Bone marrow (tissue), 2 donors: ENCODE measurements around the gene PTEN.
"Not testable (repeated sequence)": the region's sequence is repeated elsewhere in the genome, so short reads cannot be mapped to it uniquely, and the experiment has no call there.

Experiments
- DNase-seq, 2 donors: peaks; one replicate each; lab custom pipeline; 2025; lab: John Stamatoyannopoulos, UW

PTEN gene

DNA sequence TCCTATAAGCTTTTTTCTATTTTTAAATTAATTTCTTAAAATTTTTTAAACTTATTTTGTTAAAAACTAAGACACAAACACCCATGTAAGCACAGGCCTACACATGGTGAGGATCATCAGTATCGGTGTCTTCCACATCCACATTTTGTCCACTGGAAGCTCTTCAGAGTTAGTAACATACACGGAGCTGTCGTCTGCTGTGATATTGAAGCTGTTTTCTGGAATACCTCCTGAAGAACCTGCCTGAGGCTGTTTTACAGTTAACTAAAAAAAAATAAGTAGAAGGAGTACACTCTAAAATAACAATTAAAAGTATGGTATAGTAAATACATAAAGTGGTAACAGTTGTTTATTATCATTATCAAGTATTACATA is 17.8 kb upstream of the PTEN start:
- DNase-seq: no peak

DNA sequence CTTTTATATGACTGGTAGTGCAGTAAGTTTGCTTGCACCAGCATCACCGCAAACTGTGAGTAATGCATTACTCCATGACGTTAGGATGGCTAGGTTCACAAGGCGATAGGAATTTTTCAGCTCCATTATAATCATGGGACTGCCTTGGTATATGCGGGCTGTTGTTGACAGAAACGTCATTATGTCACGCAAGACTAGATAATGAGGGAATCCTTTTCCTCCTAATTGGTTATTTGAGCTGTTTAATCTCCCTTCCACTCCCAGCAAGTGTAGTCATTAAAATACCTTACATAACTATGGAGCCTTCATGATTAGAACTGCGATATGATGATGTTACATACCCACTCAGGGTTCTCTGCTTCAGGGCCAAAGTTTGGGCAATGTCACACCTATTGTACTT is 17.4 kb upstream of the PTEN start:
- DNase-seq: no peak

DNA sequence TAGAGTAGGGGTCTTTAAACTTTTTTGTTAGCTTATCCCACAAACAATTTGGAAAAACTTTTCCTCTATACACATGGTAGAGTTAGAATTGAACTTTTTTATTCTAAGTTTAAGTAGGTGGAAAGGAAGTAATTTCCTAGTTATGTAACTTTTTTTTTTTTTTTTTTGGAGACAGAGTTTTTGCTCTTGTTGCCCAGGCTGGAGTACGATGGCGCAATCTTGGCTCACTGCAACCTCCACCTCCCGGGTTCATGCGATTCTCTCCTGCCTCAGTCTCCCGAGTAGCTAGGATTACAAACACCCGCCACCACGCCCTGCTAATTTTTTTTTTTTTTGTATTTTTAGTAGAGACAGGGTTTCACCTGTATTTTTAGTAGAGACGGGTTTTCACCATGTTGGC is 16.7 kb upstream of the PTEN start:
- not testable (repeated sequence) for DNase-seq

DNA sequence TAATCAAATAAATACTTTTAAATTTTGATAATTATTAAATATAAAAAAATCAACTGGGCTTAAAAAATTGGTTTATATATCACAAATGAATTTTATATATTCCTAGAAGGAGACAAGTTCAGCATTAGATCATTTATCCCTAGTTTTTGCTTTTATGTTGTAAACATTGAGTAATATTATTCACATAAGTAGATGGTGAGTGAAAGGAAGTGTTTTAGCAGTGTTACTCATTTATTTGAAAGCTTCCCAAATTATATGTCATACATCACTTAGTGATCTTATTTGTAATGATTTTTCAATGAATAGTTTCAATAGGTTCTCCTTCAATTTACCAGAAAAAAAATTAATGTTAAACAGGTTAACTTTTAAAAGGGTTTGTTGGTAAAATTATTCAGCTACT is 15.9 kb upstream of the PTEN start:
- no peak for DNase-seq

DNA sequence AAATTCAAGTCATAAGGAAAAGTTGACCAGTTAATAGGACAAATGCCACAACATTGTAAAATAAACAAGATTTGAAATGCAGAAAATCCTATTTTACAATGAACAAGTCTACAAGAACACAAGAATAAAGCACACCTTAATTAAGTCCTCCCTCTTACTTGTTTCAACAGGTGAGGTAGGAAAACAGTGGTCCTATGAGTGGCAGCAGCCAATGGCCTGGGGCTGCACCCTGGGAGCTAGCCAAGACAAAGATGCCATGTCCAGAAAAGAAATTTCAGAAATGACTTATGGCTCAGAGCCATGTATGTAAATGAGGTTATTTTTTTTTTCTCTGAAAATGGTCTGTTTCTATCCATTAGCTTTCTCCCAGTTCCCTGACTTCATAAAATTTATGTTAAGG is 14.4 kb upstream of the PTEN start:
- no peak for DNase-seq

DNA sequence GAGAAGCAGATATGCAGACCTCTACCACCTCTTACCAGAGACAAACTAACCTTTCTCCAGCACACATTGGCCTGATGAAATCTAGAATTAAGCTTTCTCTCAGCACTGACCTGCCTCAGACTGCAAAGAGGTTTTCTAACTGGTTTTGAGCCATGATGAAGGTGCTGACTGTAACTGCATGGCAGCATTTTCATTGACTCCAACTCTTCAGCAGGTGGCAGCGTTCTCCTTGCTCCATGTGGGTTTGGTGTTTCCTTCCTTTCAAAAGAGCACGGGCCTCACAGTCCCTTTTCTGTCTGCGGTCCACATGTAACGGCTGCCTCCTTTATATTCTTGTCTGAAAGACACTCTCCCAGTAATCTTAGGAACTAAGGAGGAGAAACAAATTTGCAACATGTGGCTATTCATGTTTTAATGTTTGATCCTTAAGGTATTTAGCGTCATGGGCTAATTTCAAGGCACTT is 12.7 kb upstream of the PTEN start:
- DNase-seq: peak in 1 of 2 donors; percentile 71

DNA sequence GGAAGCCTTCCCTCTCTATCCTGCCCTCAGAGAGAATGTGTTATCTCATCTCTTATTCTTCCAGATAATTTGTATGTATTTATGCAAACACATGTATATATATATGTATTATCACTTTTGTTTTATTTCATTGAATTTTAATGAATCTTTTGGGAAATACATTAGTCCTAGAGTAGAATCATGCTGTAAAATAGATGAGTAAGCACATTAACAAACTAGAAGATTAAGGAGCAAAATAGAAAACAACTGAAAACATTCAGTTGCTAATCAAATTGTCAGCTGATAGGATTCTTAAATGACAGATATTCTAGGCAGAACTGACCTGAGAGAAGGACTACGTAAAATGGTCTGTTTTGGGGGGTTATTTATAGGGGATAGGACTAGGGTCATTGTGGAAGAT is 11.3 kb upstream of the PTEN start:
- no peak for DNase-seq

DNA sequence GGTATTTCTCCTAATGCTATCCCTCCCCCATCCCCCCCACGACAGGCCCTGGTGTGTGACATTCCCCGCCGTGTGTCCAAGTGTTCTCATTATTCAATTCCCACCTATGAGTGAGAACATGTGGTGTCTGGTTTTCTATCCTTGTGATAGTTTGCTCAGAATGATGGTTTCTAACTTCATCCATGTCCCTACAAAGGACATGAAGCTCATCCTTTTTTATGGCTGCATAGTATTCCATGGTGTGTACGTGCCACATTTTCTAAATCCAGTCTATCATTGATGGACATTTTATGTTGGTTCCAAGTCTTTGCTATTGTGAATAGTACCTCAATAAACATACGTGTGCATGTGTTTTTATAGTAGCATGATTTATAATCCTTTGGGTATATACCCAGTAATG is 8.2 kb upstream of the PTEN start:
- not testable (repeated sequence) for DNase-seq

DNA sequence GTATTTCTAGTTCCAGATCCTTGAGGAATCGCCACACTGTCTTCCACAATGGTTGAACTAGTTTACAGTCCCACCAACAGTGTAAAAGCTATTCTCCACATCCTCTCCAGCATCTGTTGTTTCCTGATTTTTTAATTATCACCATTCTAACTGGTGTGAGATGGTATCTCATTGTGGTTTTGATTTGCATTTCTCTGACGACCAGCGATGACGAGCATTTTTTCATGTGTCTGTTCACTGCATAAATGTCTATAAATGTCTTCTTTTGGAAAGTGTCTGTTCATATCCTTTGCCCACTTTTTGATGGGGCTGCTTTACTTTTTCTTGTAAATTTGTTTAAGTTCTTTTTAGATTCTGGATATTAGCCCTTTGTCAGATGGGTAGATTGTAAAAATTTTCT is 7.8 kb upstream of the PTEN start:
- DNase-seq: not testable (repeated sequence)

DNA sequence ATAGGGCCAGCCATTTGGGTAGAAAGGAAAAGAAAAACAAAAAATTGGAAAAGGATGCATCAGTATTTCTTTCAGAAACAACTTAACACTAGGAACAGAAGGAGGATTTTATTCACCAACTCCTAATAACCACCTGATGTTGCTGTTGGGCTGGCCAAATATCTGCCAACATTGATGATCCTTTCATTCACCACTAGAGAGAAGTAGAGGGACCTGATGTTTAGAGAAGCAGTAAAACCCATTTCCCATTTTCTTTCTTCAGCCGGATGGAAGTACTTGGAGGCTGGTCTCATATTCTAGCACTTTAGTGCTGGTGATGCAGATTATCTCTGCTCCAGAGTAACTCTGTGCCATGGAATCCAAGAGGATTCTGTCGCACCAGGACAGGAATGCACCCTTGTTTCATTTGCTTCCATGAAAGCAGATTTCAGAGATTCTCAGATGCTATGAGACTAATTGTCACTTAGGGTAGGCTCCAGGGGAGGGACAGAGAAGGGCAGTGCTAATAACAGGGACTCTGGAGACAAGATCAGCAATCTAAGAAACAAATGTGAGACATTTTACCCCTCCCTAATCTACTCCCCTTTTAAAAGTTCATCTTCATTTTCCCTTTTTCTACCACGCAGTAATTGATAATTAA is 3.1 kb upstream of the PTEN start:
- peak in 1 of 2 donors; percentile 82 for DNase-seq

DNA sequence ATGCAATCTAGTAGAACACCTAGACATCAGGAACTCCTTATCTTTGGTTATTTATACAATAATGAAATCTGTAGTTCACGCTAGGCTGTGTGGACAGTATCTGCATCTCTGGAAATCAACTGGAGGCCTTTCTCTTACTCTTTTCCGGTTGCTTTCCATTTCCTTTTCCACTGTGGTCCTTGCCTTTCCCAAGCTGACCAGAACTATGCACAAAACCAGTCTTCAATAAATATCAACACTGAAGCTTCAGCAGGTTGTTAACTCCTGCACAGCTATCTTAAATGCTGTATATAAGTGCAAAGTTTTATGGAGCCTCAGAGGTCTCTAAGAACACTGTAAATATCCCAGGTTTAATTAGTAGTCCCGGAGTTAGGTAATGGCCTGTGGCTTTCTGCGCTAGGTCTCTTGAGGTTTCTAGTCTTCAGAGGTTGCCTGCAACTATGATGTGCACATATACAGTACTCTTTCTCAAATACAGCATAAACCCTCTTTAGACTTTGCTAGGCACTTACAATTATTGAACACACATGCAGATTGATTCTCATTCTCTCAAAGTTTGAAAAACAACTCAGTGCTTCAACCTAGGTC is 2.5 kb upstream of the PTEN start:
- DNase-seq: no peak

DNA sequence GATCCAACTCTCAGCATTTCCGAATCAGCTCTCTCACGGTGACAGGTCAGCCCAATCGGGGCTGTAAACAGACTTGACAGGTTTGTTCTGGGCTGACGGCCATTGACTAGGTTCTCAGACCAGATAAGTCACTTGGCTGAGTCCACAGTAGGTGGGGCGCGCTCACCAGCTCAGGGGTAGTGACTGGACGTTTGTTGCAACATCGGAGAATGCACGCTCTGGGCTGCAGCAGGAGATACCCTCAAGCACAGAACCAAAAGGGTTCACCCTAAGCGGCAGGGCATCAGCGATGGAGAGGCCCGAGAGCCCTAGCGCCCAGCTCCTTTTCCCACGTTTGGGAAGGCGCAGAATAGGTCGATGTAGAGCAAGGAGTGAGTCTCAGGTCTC is 1.9 kb upstream of the PTEN start:
- DNase-seq: peak; percentile 62 to 90

DNA sequence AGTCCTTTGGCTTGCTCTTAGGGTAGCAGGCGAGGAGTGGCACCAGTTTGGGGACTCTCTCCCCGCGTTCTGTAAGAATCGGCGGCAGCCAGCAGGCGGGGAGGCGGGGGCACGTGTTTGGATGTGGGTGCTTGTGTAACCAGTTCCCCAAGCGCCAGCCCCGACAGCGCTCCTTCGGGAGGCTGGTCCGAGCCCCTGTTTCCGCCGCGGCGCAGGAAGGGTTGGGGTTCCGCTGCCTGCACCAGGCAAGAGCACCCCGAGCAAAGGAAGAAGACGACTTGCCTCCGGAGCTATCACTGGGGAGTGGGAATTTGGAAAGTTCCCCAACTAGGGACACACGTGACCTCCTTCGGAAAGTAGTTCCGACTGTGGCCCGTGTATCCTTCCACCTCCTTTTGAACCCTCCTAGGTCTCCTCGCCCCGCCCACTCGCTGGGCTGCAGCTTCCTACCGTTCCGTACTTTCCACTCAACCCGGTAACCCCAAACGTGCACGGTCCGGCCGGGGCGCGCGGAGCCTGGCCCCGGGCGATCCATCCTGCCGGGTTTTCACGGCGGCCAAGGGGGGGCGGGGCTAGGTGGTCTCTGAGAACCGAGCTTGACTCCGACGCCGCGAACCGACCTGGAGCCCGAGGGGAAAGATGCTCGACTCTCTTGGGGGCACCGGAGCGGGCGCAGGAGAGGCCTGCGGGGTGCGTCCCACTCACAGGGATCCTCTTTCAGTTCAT is 1.3 kb upstream of the PTEN start:
- peak; percentile 97 to 98 for DNase-seq

DNA sequence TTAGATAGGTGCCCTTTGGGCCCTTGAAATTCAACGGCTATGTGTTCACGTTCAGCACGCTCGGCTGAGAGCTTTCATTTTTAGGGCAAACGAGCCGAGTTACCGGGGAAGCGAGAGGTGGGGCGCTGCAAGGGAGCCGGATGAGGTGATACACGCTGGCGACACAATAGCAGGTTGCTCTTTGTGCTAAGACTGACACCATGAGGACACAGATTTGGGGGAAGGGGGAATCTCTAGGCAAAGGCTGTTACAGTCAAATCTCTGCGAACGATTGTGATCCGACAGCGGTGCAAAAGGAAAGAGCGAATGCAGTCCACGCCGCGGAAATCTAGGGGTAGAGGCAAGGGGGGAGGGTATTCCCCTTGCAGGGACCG is 759 bp upstream of the PTEN start:
- DNase-seq: no peak

DNA sequence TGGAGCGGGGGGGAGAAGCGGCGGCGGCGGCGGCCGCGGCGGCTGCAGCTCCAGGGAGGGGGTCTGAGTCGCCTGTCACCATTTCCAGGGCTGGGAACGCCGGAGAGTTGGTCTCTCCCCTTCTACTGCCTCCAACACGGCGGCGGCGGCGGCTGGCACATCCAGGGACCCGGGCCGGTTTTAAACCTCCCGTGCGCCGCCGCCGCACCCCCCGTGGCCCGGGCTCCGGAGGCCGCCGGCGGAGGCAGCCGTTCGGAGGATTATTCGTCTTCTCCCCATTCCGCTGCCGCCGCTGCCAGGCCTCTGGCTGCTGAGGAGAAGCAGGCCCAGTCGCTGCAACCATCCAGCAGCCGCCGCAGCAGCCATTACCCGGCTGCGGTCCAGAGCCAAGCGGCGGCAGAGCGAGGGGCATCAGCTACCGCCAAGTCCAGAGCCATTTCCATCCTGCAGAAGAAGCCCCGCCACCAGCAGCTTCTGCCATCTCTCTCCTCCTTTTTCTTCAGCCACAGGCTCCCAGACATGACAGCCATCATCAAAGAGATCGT is 598 bp downstream of the PTEN start:
- peak in 1 of 2 donors; percentile 42 for DNase-seq

DNA sequence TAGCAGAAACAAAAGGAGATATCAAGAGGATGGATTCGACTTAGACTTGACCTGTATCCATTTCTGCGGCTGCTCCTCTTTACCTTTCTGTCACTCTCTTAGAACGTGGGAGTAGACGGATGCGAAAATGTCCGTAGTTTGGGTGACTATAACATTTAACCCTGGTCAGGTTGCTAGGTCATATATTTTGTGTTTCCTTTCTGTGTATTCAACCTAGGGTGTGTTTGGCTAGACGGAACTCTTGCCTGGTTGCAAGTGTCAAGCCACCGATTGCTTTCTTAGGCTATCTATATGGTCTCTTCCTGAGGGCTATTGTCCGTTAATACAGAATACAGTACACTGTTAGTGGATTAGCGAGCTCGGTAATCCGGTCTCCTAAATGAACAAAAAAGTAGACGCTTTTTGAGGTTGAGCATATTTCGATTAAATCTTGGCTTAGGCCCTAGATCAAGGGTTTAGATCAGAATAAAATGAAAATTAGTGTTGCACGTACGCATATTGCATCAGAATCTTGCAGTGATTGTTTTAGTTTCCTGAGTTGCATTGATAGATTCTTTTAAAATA is 1.2 kb downstream of the PTEN start:
- DNase-seq: no peak

DNA sequence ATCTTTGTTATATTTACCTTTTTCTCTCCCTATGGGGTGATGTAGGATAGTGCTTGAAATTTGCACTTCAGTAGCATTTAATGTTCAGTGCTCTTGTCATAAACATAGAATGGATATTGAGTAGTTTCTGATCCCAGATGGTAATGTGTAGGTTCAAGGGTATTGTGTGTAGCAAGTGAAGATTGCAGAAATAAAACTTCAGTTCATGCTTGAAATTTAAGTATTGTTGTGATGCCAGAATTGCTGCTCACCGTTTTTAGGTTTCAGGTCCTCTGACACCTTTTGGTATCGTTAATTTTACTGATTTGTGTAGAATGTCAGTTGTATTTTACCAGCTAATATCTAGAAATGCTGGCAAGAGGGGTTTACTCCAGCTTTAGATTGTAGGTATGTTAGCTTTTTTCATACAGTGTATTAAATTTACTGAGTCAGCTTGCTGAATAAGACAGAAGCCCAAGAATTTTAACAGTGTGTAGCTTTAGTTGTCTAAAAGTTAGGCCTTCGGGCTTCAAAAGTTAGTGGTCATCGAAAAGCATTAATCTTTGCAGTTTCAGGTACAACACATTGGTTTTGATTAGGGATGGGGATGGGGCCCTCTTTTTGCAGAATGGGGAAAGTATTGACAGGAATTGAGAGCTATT is 1.9 kb downstream of the PTEN start:
- DNase-seq: no peak

DNA sequence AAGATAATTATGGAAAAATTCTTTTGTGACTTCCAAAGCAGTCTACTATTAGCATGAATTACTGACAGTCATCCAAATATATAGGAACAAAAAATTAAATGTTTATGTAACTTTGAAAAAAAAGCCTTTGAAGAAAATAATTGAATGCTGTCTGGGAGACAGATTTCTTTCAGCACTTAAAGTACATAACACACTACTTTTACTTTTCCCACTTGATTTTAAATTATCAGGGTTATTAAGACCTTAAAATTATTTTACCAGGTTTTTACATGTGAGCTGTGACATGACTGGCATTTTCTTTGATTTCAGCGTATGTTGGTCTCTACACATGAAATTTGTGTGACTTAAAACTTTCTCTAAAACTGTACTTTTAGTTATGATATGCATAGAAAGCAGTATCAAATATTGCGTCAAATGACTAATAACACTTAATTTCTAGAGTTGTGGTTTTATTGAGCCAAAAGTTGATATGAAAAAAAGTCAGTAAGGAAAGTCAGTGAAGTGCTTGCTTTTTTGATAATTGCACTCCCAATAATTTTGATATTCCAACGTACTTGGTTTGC is 3.1 kb downstream of the PTEN start:
- DNase-seq: no peak

DNA sequence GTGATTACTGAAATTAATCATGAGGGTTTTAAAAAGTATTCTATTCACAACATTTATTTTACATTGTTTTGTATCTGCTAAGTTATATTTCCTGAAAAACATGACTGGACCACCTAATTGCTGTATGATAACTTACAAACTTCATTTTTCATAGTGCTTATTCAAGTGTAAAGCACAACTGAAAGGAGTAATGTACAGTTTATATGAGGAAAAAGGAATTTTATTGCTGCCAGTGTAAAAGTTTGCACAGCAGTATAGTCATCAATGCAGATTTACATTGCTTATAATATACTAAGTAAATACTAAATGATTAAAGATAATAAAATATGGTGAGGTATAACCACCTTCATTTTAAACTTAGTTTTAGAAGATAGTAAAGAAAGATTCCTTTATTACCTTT is 4.0 kb downstream of the PTEN start:
- DNase-seq: no peak

DNA sequence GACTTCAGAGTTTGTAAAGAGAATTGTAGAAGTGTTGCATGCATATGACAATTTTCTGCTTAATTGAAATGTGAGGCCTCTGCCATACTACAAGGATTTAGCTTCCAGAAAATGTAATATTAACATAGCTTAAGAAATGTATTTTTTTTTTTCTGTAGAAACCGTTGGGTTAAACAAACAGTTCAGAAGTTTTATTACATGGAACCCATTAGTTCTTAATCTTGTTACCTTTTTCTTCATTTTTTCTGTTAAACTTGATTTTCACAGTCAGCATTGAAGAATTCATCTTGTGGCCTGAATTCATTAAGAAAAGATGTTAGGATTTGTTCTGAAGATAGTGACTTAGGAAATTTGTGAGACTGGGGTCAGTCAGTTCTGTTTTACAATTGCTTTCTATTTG is 4.9 kb downstream of the PTEN start:
- DNase-seq: no peak

DNA sequence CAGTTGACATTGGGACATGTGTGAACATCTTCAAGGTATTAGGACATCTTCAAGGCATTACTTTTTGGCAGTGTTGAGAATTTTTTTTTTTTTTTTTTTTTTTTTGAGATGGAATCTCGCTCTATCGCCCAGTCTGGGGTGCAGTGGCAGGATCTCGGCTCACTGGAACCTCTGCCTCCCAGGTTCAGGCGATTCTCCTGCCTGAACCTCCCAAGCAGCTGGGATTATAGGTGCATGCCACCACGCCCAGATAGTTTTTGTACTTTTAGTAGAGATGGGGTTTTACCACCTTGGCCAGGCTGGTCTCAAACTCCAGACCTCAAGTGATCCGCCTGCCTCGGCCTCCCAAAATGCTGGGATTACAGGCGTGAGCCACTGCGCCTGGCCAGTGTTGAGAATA is 5.7 kb downstream of the PTEN start:
- not testable (repeated sequence) for DNase-seq
